CD4-positive, alpha-beta T cell treated with Interleukin-4 for 4 hours (primary cell): ENCODE data around the gene PLOD2.

Experiments
- DNase-seq: peaks from one replicate; pipeline ENCODE4 v3.0.0-alpha.2; 2020

The PLOD2 gene

DNA sequence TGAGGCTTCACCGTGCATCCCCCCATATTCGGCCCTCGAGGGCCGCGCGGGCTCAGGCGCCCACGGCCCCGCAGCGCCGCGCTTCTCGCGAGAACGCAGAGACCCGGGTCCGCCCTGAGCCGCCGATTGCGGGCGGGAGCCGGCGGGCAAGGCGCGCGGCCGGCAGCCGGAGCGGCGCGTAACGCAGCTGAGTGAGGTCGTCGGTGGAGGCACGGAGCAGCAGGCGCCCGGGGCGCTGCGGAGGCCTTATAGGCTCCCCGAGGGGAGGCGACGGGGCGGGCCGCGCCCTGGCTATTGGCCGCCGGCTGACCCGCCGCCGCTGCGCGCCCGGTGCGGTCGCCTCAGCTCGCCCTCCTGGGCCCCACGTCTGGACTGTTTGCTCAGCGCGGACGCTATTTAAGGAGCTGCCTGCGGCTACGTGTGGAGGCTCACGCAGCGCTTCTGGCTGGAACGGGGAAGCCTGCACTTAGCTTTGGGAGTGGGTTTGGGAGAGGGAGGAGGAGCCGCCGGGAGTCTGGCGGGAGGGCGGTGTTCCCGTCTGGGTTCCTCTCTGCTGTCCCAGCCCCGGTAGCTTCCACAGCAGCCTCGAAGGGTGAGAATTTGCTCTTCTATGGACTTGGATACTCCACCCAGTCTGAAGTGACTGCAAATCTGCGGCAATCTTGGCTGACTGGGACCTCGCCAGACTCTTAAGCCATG is at the start of gene PLOD2:
Gene PLOD2 (minus strand): TSS at position 221 of the 699 bp plus-strand sequence. CDS start 195 bp downstream, at position 26.
- DNase-seq = no peak

DNA sequence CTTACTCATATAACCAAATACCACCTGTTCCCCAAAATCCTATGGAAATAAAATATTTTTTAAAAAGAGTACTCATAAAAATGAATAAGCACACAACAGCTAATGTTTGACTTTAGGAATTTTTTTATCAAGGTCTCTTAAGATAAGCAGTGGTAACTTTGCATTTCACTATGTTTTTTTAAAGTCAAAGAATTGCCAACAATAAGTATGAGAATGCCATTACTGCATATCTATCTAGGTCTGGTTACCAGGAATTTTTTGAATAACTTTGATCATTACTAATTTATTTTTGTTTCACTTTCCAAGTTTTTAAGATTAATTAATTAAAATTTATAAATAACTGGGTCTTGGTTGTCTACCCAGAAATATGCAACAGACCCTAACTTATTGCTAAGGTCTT is 48.4 kb upstream of the PLOD2 start:
- no peak for DNase-seq

- DNase-seq = no peak
These were observed 42.8 kb upstream of the PLOD2 start for GRCh38 chr3:146203776-146204175.

GRCh38 chr3:146200461-146201220 is 39.7 kb upstream of the PLOD2 start:
- no peak for DNase-seq

DNA sequence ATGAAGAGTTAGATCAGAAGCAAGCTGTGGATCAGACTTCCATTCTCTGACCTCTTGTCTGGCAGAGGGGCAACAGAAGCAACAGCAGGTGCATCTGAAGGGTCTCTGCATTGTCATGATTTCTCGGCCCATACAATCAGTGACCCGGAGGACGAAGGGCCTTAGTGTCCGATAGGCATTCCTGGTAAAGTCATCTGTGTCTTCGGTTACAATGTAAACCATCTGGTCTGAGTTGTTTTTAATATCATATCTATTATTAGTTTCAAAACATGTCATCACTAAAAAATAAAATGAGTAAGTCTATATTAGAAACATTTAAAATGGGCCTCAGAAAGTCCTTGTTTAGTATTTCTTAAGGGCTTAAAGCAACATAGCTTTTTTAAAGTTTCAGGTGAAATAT is 38.8 kb upstream of the PLOD2 start:
- DNase-seq = no peak

GRCh38 chr3:146196789-146197188 is 35.8 kb upstream of the PLOD2 start:
- no peak for DNase-seq

DNA sequence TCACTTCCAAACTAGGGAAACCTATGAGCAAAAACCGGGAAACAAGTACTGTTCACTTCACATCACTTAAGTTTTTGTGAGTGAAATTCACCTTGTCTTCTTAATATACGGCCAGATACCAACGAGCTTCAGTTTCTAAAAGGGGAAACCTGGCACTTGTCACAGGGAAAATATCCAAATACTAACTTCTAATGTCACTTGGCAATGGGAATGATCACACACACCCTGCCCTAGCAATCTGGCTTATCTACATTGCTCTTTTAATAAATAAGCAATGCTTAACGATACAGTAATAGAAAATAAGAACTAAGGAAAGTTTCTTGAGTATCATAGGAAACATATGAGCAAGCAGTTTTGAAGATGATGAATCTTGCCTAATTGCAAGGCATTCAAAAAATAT is 34.6 kb upstream of the PLOD2 start:
- DNase-seq = no peak

GRCh38 chr3:146195030-146195429 is 34.0 kb upstream of the PLOD2 start:
- DNase-seq = no peak

DNA sequence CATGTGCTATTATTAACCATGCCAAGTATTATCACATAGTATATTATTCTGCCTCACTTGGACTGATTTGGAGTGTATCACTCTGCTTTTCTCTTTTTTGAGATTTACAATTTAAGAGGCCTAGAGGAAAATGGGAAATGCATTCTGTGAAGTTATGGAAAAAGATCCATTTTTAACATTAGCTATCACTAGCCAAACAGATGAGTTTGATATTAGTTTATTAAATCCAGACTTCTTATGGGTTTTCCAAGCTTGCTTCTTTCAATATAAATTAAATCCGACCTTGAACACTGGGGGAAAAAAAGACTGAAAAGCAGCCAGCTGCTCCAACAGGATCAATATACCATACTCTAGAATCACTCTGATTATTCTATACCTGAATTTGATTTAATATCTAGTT is 30.1 kb upstream of the PLOD2 start:
- DNase-seq = no peak

DNA sequence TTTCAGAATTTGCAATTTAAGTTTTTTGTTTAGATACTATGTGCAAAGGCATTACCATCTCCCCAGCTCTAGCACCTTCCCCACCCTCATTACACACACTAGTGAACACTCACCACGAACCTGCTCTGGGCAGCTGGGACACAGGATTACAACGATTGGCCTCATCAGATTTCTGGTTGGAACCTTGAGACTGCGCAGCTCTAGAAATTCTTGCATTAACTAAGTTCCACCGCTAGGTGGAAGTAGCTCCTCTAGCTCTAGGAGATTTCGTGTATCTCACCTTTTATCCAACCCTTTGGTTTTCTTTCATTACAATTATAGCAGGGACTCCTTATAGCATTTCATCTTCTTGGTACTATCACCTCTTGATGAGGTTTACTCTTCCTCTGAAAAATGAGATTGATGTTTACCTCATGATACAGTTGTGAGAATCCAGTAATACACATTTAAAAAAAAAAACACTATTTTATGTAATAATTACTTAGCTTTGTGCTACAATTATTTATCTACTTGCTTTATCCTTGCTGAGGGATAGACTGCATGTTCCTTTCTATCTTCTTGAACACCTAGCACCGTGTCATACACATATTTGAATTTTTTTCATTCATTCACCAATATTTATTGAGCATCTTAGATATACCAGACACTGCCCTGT is 28.7 kb upstream of the PLOD2 start:
- peak; percentile 39 for DNase-seq

GRCh38 chr3:146187334-146187950 is 26.5 kb upstream of the PLOD2 start:
- no peak for DNase-seq

DNA sequence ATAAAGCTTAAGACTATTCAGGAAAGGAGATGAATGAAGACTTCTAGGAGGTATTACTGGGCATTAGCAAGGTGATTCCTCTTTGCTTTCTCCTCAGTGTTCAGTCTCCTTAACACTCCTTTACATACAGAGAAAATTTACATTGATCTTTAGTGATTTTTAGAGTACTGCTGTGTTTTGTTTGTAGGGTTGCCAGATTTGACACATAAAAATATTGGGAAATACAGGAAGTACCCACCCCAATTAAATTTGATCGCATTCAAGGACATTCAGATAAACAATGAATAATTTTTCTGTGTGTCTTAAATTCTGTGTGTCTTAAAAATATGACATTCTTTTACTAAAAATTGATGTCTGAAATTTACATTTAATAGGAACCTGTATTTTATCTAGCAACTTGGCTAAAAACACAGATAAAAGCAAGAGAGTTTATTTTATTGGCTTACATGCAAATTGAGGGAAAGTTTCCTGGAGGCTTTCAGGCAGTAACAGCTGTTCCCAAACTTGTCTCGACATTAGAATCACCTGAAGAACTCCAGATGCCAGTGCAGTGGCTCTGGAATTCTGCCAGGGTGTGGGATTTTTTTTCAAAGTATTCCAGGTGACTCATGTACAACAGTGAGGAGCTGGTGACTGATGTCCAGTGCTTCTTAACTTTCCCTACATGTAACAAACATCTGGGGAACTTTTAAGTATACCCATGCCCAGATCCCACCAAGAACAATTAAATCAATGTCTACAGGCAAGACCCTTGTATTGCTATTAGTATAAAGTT is 23.4 kb upstream of the PLOD2 start:
- no peak for DNase-seq

- no peak for DNase-seq
These were observed 20.2 kb upstream of the PLOD2 start for GRCh38 chr3:146181216-146181615.

- DNase-seq = no peak
These were observed 19.4 kb upstream of the PLOD2 start for GRCh38 chr3:146180376-146180775.

DNA sequence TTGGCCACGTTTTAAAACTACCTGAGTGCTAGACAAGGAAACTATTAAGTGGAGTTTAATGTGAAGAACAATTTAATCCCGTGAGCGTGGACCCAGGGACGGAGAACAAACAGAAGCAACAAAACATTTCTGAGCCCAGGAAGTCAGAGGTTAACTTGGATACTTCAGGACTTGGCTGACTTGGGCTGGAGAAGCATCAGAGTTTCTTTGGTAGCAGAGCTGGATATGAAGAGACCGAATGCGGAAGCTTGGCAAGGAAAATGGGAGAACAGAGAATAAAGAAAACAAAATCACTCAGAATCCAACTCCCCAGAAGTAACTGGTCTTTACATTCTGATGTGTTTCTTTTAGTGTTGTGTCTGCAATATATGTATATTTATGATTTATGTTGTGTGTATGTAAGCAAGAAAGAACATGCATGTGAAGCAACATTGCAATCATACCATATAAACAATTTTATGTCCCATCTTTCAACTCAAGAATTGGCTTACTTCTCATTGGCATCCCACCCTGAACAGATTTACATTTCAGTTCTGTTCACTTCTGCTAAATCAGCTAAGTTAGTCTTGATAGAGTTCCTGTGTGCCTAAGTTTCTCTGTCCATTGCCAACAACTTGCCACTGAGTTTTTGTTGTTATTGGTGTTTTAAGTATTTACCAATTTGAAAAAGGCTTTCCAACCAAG is 17.2 kb upstream of the PLOD2 start:
- no peak for DNase-seq

DNA sequence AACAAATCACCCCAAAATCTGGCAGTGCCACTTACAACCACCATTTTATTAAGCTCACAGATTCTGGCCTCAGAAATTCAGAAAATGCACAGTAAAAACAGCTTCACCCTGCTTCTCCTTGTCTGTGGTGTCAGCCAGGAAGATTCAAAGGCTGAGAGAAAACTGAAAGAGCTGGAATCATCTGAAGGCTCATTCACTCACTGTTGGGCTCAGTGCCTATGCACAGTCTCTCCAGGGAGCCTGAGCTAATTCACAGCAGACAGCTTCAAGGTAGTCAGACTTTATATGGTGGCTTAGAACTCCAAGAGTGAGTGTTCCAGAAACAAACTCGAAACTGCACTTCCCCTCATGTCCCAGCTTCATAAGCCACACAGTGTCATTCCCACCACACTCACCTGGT is 16.5 kb upstream of the PLOD2 start:
- DNase-seq = no peak

- DNase-seq = no peak
These were observed 16.1 kb upstream of the PLOD2 start for GRCh38 chr3:146177072-146177471.

DNA sequence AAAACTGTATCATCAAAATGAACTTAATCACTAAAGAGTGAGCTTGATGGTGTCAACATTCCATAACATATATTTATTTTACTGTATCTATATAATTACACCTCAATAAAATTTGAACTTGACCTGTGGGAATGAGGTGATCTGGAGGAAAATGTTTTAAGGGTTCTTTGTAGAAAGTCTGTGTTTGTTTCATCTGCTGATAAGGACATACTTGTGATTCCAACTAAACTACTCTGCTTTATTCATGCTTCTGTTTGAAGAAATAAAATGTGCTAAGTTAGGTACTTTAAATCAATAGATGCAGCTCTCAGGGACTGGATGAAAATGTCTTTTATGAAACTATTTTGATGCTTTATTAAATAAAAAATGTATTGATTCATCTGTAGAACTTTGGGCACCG is 11.6 kb upstream of the PLOD2 start:
- no peak for DNase-seq

DNA sequence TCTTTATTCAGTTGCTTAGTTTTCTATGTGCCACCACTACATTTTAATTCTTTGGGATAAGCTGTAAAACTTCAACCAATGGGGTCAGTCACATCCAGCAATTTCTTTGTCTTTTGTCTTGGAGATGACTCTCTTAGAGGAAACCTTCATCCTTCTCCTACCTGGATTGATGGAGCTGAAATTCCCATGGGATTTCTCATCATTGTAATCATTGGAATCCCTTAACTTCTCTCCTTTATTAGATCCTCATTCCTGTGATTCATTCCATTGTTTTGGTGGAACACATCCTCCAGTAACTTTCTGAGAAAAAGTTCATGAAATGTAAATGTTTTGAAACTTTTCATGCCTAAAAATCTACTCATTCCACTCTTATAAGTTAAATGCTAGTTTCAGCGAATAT is 9.6 kb upstream of the PLOD2 start:
- DNase-seq = no peak

DNA sequence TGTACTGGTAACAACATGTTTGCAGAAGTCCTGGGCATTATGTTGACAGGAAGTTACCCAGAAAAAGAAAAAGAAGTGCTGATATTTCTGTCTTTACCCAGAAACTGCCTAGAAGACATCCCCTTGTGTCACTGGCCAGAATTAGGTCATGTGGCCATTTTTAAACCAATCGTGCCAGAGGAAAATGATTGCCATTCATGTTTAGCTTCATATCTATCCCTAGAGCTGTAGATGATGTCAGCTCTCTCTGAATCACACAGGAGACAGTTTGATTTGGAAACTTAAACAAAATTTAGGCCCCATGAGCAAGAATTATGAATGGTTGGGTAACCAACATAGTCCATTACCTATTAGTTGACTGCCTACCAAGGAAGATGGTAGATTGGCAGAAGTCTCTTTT is 8.9 kb upstream of the PLOD2 start:
- DNase-seq = no peak

GRCh38 chr3:146166826-146167225 is 5.8 kb upstream of the PLOD2 start:
- DNase-seq = no peak

DNA sequence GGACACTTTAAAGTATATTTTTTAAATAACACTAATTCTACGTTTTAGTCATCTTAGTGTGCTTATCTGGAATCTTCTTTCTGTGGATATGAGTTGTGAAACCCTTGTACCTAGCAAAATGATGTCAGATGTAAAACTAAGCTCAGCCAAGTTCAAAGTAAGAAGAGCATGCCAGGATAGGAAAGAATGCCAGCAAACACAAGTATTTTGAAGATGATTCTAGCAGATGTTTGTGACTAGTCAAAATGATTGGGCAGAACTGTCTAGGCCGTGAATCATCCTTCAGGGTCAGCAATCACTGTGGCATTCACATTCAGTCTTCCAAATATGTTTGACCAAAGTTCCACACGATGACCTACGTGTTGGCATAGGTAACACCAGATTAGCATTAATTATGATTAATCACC is 5.4 kb upstream of the PLOD2 start:
- DNase-seq = no peak
